ENCODE results near the gene PCBP3. TPM values are rescaled to one million over a fixed set of nuclear protein-coding genes. Genes with fewer than 3 reads are reported as not detected.

PCBP3 gene
- total and polyA plus RNA-seq, 2 donors (not counting 3 experiments of a cell fraction or from before 2014, with no cell fraction given), result 0.06 to 1.1 TPM

DNA sequence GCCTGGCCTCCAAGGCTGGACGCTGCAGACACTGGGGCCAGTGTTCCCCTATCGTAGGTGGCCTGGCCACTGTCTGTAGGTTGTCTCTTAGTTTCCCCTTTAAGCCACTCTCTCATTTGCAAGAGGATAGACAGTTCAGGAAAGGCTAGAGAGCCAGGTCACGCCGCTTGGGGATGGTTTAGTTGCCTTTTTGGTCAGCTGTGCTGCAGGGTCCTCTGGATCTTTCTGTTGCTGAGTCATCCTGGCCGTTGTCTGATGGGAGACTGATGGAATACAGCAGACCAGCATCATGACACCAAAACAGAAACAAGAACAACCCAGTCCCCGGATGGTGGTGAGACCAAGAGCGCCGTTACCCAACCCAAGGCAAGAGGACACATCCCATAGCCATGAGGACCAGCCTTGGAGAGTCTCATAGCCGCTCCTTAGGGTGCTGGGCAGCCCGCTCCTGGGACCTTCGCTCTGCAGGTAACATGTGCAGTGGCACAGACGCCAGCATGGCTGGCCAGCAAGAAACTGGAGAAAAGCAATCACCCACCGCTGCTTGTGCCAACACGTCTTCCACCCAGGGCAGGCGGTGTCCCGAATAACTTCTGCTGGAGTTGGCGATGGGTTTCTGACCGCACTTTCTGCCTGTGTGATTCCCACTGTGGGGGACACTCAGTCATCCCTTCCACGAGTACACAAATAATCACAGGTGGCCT is 258.9 kb downstream of the PCBP3 start:
- intact Hi-C loops (cut with micrococcal nuclease) (no loop called here), dilution Hi-C loops (cut with MboI; ENCODE audit: extremely low pct_ligation_motif_present, low sequenced_read_pairs) (no loop called here)
- no TSS peak for BruUV-seq (replicated peaks)
- no peak for DNase-seq (ENCODE audit: low read depth, low spot score)
- Histone ChIP-seq H3K36me3 (ENCODE audit: control insufficient read depth in 2 of 2, extremely low read depth in 1 of 2, insufficient read depth in 2 of 2, low read length in 2 of 2) (no peaks in the 10 kb centered on the region), H4K20me1 (replicated peaks; ENCODE audit: control insufficient read depth, extremely low read depth, insufficient read depth, low read length) (no peaks in the 10 kb centered on the region), H3K79me2 (ENCODE audit: control insufficient read depth, insufficient read depth, low read length) (no peaks in the 10 kb centered on the region), H3K27me3 (ENCODE audit: control insufficient read depth in 2 of 2, insufficient read depth in 2 of 2, low read length in 2 of 2) (no peaks in the 10 kb centered on the region), H3K27ac (ENCODE audit: insufficient read depth, low read depth, low read length) (no peak overlapping the region), H3K9me3 (replicated peaks; ENCODE audit: control insufficient read depth, insufficient read depth, low read length) (no peaks in the 10 kb centered on the region), H2AFZ (ENCODE audit: low read depth, low read length) (no peak overlapping the region), H3K4me2 (ENCODE audit: insufficient read depth, low read length) (no peak overlapping the region), H3K4me1 (ENCODE audit: control insufficient read depth, extremely low read depth, insufficient read depth, low read length) (no peaks in the 10 kb centered on the region), H3K4me3 (replicated peaks in 1 of 3; ENCODE audit: insufficient read depth in 1 of 3, low read depth in 1 of 3, low read length in 3 of 3) (no peak overlapping the region), H3K9ac (replicated peaks; ENCODE audit: extremely low read depth, insufficient read depth, low read length) (no peak overlapping the region), H3K9me1 (replicated peaks; ENCODE audit: control insufficient read depth, extremely low read depth, insufficient read depth, low read length) (no peaks in the 10 kb centered on the region)
- CTCF ChIA-PET, result no interaction called here
- TF ChIP-seq POLR2A (IDR thresholded peaks at IDR 0.05; ENCODE audit: low read depth, low read length), result no peak
- TF ChIP-seq, protein P1, sequence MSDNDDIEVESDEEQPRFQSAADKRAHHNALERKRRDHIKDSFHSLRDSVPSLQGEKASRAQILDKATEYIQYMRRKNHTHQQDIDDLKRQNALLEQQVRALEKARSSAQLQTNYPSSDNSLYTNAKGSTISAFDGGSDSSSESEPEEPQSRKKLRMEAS (IDR thresholded peaks at IDR 0.05; ENCODE audit: insufficient read depth, insufficient read length), result no peak
- TF ChIP-seq, protein P2, sequence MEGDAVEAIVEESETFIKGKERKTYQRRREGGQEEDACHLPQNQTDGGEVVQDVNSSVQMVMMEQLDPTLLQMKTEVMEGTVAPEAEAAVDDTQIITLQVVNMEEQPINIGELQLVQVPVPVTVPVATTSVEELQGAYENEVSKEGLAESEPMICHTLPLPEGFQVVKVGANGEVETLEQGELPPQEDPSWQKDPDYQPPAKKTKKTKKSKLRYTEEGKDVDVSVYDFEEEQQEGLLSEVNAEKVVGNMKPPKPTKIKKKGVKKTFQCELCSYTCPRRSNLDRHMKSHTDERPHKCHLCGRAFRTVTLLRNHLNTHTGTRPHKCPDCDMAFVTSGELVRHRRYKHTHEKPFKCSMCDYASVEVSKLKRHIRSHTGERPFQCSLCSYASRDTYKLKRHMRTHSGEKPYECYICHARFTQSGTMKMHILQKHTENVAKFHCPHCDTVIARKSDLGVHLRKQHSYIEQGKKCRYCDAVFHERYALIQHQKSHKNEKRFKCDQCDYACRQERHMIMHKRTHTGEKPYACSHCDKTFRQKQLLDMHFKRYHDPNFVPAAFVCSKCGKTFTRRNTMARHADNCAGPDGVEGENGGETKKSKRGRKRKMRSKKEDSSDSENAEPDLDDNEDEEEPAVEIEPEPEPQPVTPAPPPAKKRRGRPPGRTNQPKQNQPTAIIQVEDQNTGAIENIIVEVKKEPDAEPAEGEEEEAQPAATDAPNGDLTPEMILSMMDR (IDR thresholded peaks at IDR 0.05; ENCODE audit: extremely low read depth in 1 of 2, insufficient read depth in 1 of 2, low read depth in 1 of 2, low read length in 2 of 2), result no peak
- TF ChIP-seq EZH2 (IDR thresholded peaks at IDR 0.05; ENCODE audit: borderline replicate concordance, low read depth, low read length, severe bottlenecking), result no peak
- TF ChIP-seq POLR2AphosphoS5 (IDR thresholded peaks at IDR 0.05; ENCODE audit: insufficient read depth, low read depth, low read length), result no peak
- TF ChIP-seq GATA2 (IDR thresholded peaks at IDR 0.05; ENCODE audit: insufficient read depth, insufficient read length, low read depth, low read length), result no peak
- TF ChIP-seq MYC (IDR thresholded peaks at IDR 0.05; ENCODE audit: low read depth, low read length), result no peak
- no peak for TF ChIP-seq JUN (IDR thresholded peaks at IDR 0.05; ENCODE audit: borderline replicate concordance, insufficient read depth, insufficient read length, low read depth)
- no peak for TF ChIP-seq FOS (IDR thresholded peaks at IDR 0.05; ENCODE audit: borderline replicate concordance, insufficient read depth, low read length)
- POLR2A ChIA-PET, result no interaction called here
- FAIRE-seq, result no peak

All from endothelial cell of umbilical vein (primary cell).